Hepatocyte (in vitro differentiated cells): ENCODE results near the gene NRG3.

Experiments used
- EZH2 ChIP-seq: fragments of 200-600 bp; sonication (generic); IDR thresholded peaks from 2 replicates; pipeline ENCODE4 v1.6.1; 2016; ENCODE audit warnings: antibody characterized with exemption, mild to moderate bottlenecking, borderline replicate concordance
- EZH2phosphoT487 ChIP-seq: fragments of 200-600 bp; sonication (generic); IDR thresholded peaks from one replicate; pipeline ENCODE4 v1.6.1; 2018; ENCODE audit warnings: antibody characterized with exemption, mild to moderate bottlenecking, low read depth, moderate library complexity; ENCODE audit not compliant: unreplicated experiment, severe bottlenecking
- TF ChIP-seq, protein P1 (sequence below): fragments of 200-600 bp; sonication (generic); IDR thresholded peaks from 2 replicates; pipeline ENCODE4 v1.5.1; 2016; ENCODE audit warnings: antibody characterized with exemption, mild to moderate bottlenecking; ENCODE audit not compliant: poor library complexity

- TF ChIP-seq, protein P1, sequence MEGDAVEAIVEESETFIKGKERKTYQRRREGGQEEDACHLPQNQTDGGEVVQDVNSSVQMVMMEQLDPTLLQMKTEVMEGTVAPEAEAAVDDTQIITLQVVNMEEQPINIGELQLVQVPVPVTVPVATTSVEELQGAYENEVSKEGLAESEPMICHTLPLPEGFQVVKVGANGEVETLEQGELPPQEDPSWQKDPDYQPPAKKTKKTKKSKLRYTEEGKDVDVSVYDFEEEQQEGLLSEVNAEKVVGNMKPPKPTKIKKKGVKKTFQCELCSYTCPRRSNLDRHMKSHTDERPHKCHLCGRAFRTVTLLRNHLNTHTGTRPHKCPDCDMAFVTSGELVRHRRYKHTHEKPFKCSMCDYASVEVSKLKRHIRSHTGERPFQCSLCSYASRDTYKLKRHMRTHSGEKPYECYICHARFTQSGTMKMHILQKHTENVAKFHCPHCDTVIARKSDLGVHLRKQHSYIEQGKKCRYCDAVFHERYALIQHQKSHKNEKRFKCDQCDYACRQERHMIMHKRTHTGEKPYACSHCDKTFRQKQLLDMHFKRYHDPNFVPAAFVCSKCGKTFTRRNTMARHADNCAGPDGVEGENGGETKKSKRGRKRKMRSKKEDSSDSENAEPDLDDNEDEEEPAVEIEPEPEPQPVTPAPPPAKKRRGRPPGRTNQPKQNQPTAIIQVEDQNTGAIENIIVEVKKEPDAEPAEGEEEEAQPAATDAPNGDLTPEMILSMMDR = no peak
- TF ChIP-seq EZH2phosphoT487 (no peak), EZH2 (no peak)
Measured at GRCh38 chr10:82759050-82759449, 884.1 kb downstream of the NRG3 start.
